Measurements from ENCODE around the gene NPEPL1.
"Not testable (repeated sequence)": the region's sequence is repeated elsewhere in the genome, so short reads cannot be mapped to it uniquely, and the experiment has no call there.

Gene NPEPL1

GRCh38 chr20:58743929-58744534 is 51.4 kb downstream of the NPEPL1 start:
- no peak for DNase-seq (ENCODE audit: low spot score)

GRCh38 chr20:58744836-58745235 is 52.2 kb downstream of the NPEPL1 start:
- no peak for DNase-seq (ENCODE audit: low spot score)

GRCh38 chr20:58745391-58745790 is 52.8 kb downstream of the NPEPL1 start:
- no peak for DNase-seq (ENCODE audit: low spot score)

GRCh38 chr20:58746620-58747019 is 54.0 kb downstream of the NPEPL1 start:
- DNase-seq (ENCODE audit: low spot score): no peak

- DNase-seq (ENCODE audit: low spot score): no peak
These were observed 54.6 kb downstream of the NPEPL1 start for GRCh38 chr20:58747211-58747610.

GRCh38 chr20:58748618-58749017 is 56.0 kb downstream of the NPEPL1 start:
- DNase-seq (ENCODE audit: low spot score): no peak

- DNase-seq (ENCODE audit: low spot score): no peak
These were observed 56.6 kb downstream of the NPEPL1 start for GRCh38 chr20:58749098-58749769.

- DNase-seq (ENCODE audit: low spot score): no peak
These were observed 57.4 kb downstream of the NPEPL1 start for GRCh38 chr20:58749979-58750378.

GRCh38 chr20:58750706-58751105 is 58.1 kb downstream of the NPEPL1 start:
- DNase-seq (ENCODE audit: low spot score): not testable (repeated sequence)

- no peak for DNase-seq (ENCODE audit: low spot score)
These were observed 59.4 kb downstream of the NPEPL1 start for GRCh38 chr20:58751979-58752378.

- DNase-seq (ENCODE audit: low spot score): no peak
These were observed 60.0 kb downstream of the NPEPL1 start for GRCh38 chr20:58752565-58752964.

GRCh38 chr20:58753267-58753921 is 60.8 kb downstream of the NPEPL1 start:
- no peak for DNase-seq (ENCODE audit: low spot score)

GRCh38 chr20:58753922-58754551 is 61.4 kb downstream of the NPEPL1 start:
- DNase-seq (ENCODE audit: low spot score): no peak

GRCh38 chr20:58754584-58754983 is 62.0 kb downstream of the NPEPL1 start:
- no peak for DNase-seq (ENCODE audit: low spot score)

GRCh38 chr20:58755062-58755697 is 62.6 kb downstream of the NPEPL1 start:
- DNase-seq (ENCODE audit: low spot score): no peak

GRCh38 chr20:58755766-58756449 is 63.3 kb downstream of the NPEPL1 start:
- no peak for DNase-seq (ENCODE audit: low spot score)

GRCh38 chr20:58756450-58756775 is 63.8 kb downstream of the NPEPL1 start:
- DNase-seq (ENCODE audit: low spot score): no peak

- not testable (repeated sequence) for DNase-seq (ENCODE audit: low spot score)
These were observed 65.0 kb downstream of the NPEPL1 start for GRCh38 chr20:58757647-58758046.

- no peak for DNase-seq (ENCODE audit: low spot score)
These were observed 67.3 kb downstream of the NPEPL1 start for GRCh38 chr20:58759947-58760346.

GRCh38 chr20:58760856-58761255 is 68.3 kb downstream of the NPEPL1 start:
- DNase-seq (ENCODE audit: low spot score): peak; percentile 8

GRCh38 chr20:58762120-58762519 is 69.5 kb downstream of the NPEPL1 start:
- DNase-seq (ENCODE audit: low spot score): no peak

GRCh38 chr20:58763076-58763475 is 70.5 kb downstream of the NPEPL1 start:
- no peak for DNase-seq (ENCODE audit: low spot score)
